Uterus (tissue), 4 donors: ENCODE measurements around the gene BTG1. TPM values are rescaled to one million over a fixed set of nuclear protein-coding genes. Genes with fewer than 3 reads are reported as not detected.

Source experiments
- DNase-seq, 2 donors: peaks; one replicate each; pipeline ENCODE4 v3.0.0-alpha.2; 2019 to 2020
- H3K27ac ChIP-seq, 2 donors: fragments of 200-600 bp; sonication (generic); 1 replicate in 1 of 2; 2 replicates in 1 of 2; pipeline ENCODE4 v1.5.1; 2016 to 2018
- H3K27me3 ChIP-seq, 2 donors: fragments of 200-600 bp; sonication (generic); one replicate each; pipeline ENCODE4 v1.5.1; 2018 to 2019; ENCODE audit warnings: control low read depth in 1 of 2
- H3K36me3 ChIP-seq, 2 donors: fragments of 200-600 bp; sonication (generic); one replicate each; pipeline ENCODE4 v1.5.1; 2019; ENCODE audit warnings: control low read depth in 1 of 2
- H3K4me1 ChIP-seq, 2 donors: fragments of 200-600 bp; sonication (generic); one replicate each; pipeline ENCODE4 v1.5.1; 2018 to 2019; ENCODE audit warnings: control low read depth in 1 of 2
- H3K4me3 ChIP-seq, 2 donors: fragments of 200-600 bp; sonication (generic); 1 replicate in 1 of 2; 2 replicates in 1 of 2; pipeline ENCODE4 v1.5.1; 2018 to 2019; ENCODE audit warnings: mild to moderate bottlenecking in 1 of 2
- H3K9me3 ChIP-seq, 2 donors: fragments of 200-600 bp; sonication (generic); one replicate each; pipeline ENCODE4 v1.5.1; 2019; ENCODE audit warnings: control low read depth in 1 of 2
- CTCF ChIP-seq, 4 experiments: fragments of 200-600 bp in 2 of 4; fragments of 450-650 bp in 2 of 4; sonication (generic) in 2 of 4; IDR thresholded peaks; one replicate each; pipeline ENCODE4 v1.5.1; 2016 to 2019; ENCODE audit warnings: antibody characterized with exemption in 4 of 4, mild to moderate bottlenecking in 2 of 4, moderate library complexity in 1 of 4
- POLR2A ChIP-seq, 2 donors: fragments of 450-650 bp; IDR thresholded peaks; one replicate each; pipeline ENCODE4 v1.6.1; 2016; ENCODE audit warnings: antibody characterized with exemption in 2 of 2, mild to moderate bottlenecking in 1 of 2, moderate library complexity in 1 of 2
- intact Hi-C: fragments of 100-400 bp; cut with DNase I; formaldehyde crosslinking; loops from one replicate; pipeline ENCODE4 v1.15.1; 2023; ENCODE audit warnings: low total_unique reads
- total RNA-seq, 4 donors: library from RNA; depleted of rRNA in 3 of 4; stranded (reverse); fragments of >200 nt in 3 of 4; gene quantifications; one replicate each; pipeline versions ENCODE4 v1.1.0 to v1.2.4, GENCODE V29; 2014 to 2023
- donor health status: DM: yes; HTN: yes; CAD: no.

BTG1 gene
- 100 to 1,000 TPM in 1 of 4 donors, 10 to 100 TPM in 3; 40.4 to 214 (median 70.1) TPM for total RNA-seq

GRCh38 chr12:92145731-92146496 is at the start of gene BTG1:
BTG1 (minus strand) TSS chr12:92145846; CDS start chr12:92145535, 311 bp downstream.
- Histone ChIP-seq H3K9me3 (no peaks in the 10 kb centered on the region), H3K27ac (peak within 1 kb of the TSS; percentile 99), H3K36me3 (no peaks in the 10 kb centered on the region), H3K4me1 (no peaks in the 10 kb centered on the region), H3K27me3 (no peaks in the 10 kb centered on the region), H3K4me3 (peak within 1 kb of the TSS; percentile 84 to 93)
- intact Hi-C loops, result loop anchor here (5.0 to 10.0 kb wide), 2 partner anchors 426 to 761 kb away; no protein-coding TSS in a partner anchor
- TF ChIP-seq POLR2A (IDR thresholded peaks at IDR 0.05) (peak; percentile 96 to 99), CTCF (IDR thresholded peaks at IDR 0.05) (peak in 2 of 4 experiments; percentile 16 to 44)
- DNase-seq, result peak; percentile 100

GRCh38 chr12:92194561-92194960 is 48.9 kb upstream of the BTG1 start:
- Histone ChIP-seq H3K36me3 (no peaks in the 10 kb centered on the region), H3K4me1 (no peaks in the 10 kb centered on the region), H3K9me3 (no peaks in the 10 kb centered on the region), H3K27ac (no peak overlapping the region), H3K27me3 (no peaks in the 10 kb centered on the region), H3K4me3 (no peak overlapping the region)
- DNase-seq, result no peak
- TF ChIP-seq CTCF (IDR thresholded peaks at IDR 0.05) (no peak), POLR2A (IDR thresholded peaks at IDR 0.05) (no peak)
- intact Hi-C loops, result no loop called here

GRCh38 chr12:92193846-92194245 is 48.2 kb upstream of the BTG1 start:
- no peak for DNase-seq
- intact Hi-C loops, result no loop called here
- Histone ChIP-seq H3K27ac (no peak overlapping the region), H3K36me3 (no peaks in the 10 kb centered on the region), H3K4me1 (no peaks in the 10 kb centered on the region), H3K9me3 (no peaks in the 10 kb centered on the region), H3K27me3 (no peaks in the 10 kb centered on the region), H3K4me3 (no peak overlapping the region)
- TF ChIP-seq CTCF (IDR thresholded peaks at IDR 0.05), result no peak

GRCh38 chr12:92193063-92193462 is 47.4 kb upstream of the BTG1 start:
- H3K4me3 ChIP-seq, result no peak overlapping the region
- no peaks in the 10 kb centered on the region for H3K4me1 ChIP-seq
- no peaks in the 10 kb centered on the region for H3K36me3 ChIP-seq
- no peak overlapping the region for H3K27ac ChIP-seq
- TF ChIP-seq POLR2A (IDR thresholded peaks at IDR 0.05), result no peak
- no peak for TF ChIP-seq CTCF (IDR thresholded peaks at IDR 0.05)
- no peaks in the 10 kb centered on the region for H3K9me3 ChIP-seq
- intact Hi-C loops, result no loop called here
- no peak for DNase-seq
- H3K27me3 ChIP-seq, result no peaks in the 10 kb centered on the region

- intact Hi-C loops, result no loop called here
- Histone ChIP-seq H3K36me3 (no peaks in the 10 kb centered on the region), H3K27me3 (no peaks in the 10 kb centered on the region), H3K9me3 (no peaks in the 10 kb centered on the region), H3K27ac (no peak overlapping the region), H3K4me3 (no peak overlapping the region), H3K4me1 (no peaks in the 10 kb centered on the region)
- no peak for TF ChIP-seq POLR2A (IDR thresholded peaks at IDR 0.05)
- TF ChIP-seq CTCF (IDR thresholded peaks at IDR 0.05), result no peak
- DNase-seq, result no peak
Measured at GRCh38 chr12:92192360-92192759, 46.7 kb upstream of the BTG1 start.
